GM19467 (cell line): ENCODE results near the gene PLA2G4A.

Experiments used
- ATAC-seq: cut with Tn5 transposase; IDR thresholded peaks from one replicate; pipeline ENCODE4 v1.9.1; 2021; ENCODE audit warnings: mild to moderate bottlenecking, moderate library complexity; ENCODE audit not compliant: unreplicated experiment

PLA2G4A gene

GRCh38 chr1:187010571-187011309, 182.0 kb downstream of the PLA2G4A start:
- ATAC-seq = no peak

DNA sequence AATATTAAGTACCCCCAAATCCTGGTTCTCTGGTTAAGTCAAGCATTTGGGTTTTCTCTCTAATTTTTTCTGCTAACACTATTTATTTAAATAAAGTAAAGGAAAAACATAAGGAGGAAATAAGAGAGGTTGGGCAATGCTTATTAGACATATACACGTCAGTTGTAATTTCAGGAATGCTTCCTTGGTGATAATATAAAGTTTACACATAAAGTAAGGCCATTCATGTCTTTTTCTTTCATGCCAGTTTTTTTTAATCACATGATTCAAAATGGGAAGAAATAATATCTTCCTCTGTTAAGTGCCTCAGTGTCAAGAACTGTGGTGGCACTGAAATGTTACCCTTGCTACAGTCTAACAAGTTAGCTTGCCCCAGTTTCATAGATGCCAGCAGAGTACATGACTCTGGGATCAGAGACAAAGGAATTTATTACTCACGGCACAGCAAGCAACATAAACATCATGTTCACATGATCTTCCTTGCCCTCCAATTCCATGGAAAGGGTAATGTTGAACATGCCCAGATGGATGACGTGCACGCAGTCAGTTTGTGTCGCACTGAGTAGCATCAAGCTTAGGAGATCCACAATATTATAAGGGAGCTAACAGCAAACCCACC, 184.9 kb downstream of the PLA2G4A start:
- ATAC-seq = no peak

DNA sequence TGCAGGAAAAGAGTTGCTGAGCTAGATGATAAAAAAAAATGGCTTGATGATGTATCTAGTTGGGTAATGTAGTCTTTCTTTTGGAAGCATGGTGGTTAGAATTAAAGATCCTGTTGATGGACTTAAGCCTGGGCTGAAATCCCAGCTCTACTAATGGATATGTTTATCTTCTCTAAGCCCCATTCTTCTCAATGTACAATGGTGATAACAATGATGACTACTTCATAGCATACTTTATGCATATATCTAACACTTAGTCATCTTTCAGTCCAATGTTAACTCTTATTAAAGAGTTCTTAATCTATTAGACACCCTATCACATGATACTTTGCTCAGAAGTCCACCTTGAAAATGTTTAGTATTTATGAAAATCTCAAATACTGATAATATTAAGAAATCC, 189.5 kb downstream of the PLA2G4A start:
- ATAC-seq = no peak

DNA sequence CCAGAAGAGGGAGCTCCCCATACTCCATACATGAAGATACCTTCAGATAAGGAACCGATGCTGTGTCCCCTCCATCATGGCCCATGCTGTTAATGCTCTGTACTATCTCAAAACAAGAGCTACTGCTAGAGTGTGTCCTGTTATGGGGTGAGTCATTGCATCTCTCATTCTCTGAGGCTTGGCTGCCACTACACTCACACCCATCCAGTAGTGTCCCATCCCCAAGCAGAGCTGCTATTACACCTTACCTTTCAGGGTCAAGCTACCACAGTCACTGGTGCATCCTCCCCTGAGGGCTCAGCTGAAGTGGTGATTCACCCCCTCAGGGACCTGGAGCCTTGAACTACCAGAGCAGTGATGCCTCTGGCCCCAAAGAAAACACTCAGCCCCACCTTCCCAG, 198.5 kb downstream of the PLA2G4A start:
- no peak for ATAC-seq

DNA sequence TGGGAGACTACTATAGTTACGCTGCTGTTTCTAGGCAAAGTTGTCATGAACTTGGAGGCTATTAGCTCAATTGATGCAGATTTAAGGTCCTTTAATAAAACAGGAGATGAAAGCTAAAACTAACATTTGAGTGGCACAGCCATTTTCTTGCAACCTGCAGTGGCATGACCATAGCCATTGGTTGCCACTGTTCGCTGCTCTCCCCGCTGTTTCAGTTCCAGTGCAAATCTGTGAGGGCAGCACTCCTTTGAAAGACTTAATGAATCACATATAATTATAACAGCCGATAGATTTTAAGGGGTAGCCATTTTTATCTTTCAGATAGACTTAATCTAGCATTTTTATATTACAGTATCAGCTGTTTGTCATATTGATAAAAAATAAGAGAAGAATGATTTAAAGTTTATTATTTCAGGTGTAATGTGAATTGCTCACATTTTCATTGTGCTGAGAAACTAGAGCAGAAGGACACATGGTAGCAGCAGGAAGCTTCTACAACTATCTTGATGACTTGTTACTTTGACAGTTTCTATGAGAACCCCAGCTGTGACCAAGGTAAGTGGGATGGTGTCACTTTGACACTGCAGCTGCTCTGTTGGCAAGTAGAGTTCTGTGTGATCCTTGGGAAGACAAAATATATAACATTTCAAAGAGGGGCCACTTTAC, 203.7 kb downstream of the PLA2G4A start:
- ATAC-seq = no peak

DNA sequence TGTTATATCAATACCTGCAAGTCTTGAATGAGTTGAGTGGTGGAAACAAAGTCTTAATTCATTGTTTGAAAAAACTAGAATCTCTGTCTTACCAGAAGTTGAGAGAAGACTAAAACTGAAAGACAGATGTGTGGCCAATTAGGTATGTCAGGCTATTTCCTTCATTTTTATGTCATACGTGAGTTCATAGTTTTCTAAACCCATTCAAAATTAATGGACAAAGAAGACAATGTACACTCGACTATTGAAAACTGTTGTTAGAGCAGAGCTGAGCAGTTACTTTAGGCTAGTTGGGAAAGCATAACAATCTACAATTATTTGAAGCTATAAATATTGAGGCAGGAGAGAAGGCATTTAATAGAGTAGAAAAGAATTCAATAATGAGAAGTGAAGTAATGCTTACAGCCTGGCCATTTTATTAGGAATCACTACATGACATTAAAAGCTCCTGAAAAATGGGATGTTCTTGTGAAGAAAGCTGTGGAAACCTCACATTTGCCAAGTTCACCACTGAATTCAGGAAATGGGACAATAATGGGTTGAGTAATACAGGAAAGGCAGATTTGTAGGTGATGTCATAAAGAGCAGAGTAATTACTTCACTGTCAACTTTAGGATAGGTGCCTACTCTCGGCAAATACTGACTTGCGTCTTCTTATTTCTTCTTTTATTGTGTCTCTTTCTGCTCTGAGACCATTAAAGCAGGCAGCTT, 204.4 kb downstream of the PLA2G4A start:
- ATAC-seq = no peak

DNA sequence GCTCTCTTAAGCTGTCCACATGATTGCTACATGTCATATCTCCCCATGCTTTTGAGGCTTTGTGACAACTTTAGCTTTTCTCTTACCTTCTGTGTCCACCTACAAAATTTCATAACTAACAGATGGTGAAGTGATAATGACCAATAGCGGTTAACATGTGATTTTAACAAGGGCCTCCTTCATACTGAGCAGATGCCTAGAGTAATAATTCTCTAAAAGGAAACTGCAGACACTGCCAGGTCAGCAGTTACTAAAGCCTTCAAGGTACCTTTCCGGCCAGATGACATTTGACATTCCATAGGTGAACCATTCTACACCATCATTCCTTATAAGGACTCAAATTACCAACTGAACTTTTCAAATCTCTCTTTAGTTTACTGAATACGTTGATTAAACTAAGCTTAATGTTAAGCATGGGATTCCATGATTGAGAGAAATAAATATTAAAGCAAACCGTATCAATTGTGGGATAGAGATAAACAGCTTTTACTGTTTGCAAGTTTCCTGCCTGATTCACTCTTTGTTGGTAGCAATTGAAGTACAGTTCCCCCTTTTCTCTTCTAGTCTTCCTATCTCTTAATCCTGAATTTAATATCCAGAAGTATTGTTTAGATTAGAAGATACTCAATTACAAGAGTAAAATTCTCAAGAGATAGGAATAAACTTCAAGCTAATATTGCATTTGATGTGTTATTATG, 205.1 kb downstream of the PLA2G4A start:
- no peak for ATAC-seq

DNA sequence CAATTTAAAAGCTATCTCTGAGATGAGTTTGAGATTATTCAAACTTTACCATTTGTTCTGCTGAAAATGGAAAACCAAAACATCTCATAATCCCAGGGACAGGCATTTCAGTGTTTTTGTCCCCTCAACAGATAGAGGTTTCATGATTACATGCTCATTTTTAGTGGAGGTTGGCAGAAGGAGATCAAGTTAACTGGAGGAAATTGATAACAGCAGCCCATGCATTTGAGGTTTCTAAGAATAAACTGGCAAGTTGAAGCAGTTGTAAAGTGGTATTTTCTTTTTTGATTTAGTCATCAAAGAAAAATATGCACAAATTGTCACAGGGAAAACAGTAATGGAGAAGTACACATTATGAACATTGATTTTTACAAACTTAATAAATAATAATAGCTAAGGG, 205.8 kb downstream of the PLA2G4A start:
- ATAC-seq = no peak

DNA sequence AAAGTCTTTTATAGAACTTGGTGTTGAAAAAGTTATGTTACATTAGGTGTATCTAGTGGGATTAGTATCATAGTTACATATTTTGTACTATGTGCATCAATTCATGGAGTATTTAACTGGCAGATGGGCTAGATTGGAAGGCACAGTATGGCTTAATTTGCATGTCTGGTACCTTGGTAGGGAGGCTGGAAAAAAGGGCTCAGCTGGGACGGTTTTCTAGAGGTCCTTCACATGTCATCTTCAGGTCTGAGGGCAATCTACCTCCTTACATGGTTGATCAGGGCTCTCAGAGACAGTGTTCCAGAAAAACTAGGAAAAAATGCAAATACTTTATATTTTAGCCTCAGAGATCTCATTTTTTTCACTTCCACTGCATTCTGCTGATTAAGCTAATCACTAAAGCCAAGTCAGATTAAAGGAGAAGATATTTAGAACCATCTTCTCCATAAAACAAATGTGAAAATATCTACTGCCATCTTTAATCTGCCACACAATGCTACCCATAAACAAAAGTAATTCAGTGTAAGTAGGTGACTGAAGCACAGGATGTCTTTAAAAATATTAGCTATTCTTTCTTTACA, 209.3 kb downstream of the PLA2G4A start:
- ATAC-seq = no peak
